HCT116 (cell line): ENCODE measurements around the gene GFPT1. TPM values are rescaled to one million over a fixed set of nuclear protein-coding genes. Genes with fewer than 3 reads are reported as not detected.

ENCODE experiments used
- ATAC-seq: fragments of 200-7000 bp; cut with Tn5 transposase; 2 replicates; pipeline ENCODE4 v1.9.1; 2020; ENCODE audit warnings: mild to moderate bottlenecking, moderate library complexity
- BruUV-seq: library from RNA; stranded (reverse); fragments of 400-500 nt; replicated peaks from 2 replicates; lab custom pipeline; 2021; lab: Mats Ljungman, UMichigan
- CTCF ChIA-PET: fragments of 300-600 bp; sonication (Branson Sonifier 250); formaldehyde crosslinking; loops from one replicate; lab custom pipeline; 2021; ENCODE audit warnings: antibody characterized with exemption; lab: Charles Lee
- POLR2A ChIA-PET: fragments of 300-600, 350-600 bp; sonication (Branson Sonifier 250); formaldehyde crosslinking; loops from one replicate; lab custom pipeline; 2021; ENCODE audit warnings: antibody characterized with exemption; lab: Charles Lee
- RAD21 ChIA-PET, 2 experiments: fragments of 300-600 bp; sonication (Branson Sonifier 250); formaldehyde crosslinking; loops; one replicate each; lab custom pipeline; 2023; ENCODE audit warnings: low total read pairs in 2 of 2; ENCODE audit not compliant: uncharacterized antibody in 2 of 2, unreplicated experiment in 2 of 2, low non-redundant PET in 1 of 2; lab: Charles Lee
- DNase-seq: peaks from one replicate; pipeline ENCODE4 v3.0.0-alpha.2; 2010; ENCODE audit warnings: low read depth, low spot score
- H2AFZ ChIP-seq: fragments of 200-600 bp; shearing (Covaris generic), sonication (generic); 2 replicates; pipeline ENCODE4 v1.6.1; 2017; ENCODE audit warnings: low read depth, mixed run types, mixed read lengths, antibody characterized with exemption, low read length; ENCODE audit not compliant: poor library complexity, severe bottlenecking
- H3K27ac ChIP-seq: 2 replicates; pipeline ENCODE4 v1.5.1; 2012; ENCODE audit warnings: low read depth, low read length
- H3K27me3 ChIP-seq: fragments of 200-600 bp; sonication (generic); 2 replicates; pipeline ENCODE4 v1.6.1; 2016; ENCODE audit warnings: mixed run types, low read length, mixed read lengths; ENCODE audit not compliant: insufficient read depth
- H3K36me3 ChIP-seq, 2 experiments: fragments of 200-500 bp in 1 of 2; fragments of 200-600 bp in 1 of 2; sonication (Bioruptor generic) in 1 of 2; sonication (generic) in 1 of 2; 2 replicates each; pipeline versions ENCODE4 v1.5.1 to v1.6.1; 2014 to 2016; ENCODE audit warnings: low read length in 2 of 2, inconsistent platforms in 1 of 2, mixed read lengths in 1 of 2, mixed run types in 1 of 2; ENCODE audit not compliant: insufficient read depth in 2 of 2, control insufficient read depth in 1 of 2
- H3K4me1 ChIP-seq, 2 experiments: fragments of 200-600 bp in 1 of 2; sonication (generic) in 1 of 2; 2 replicates each; pipeline versions ENCODE4 v1.5.1 to v1.6.1; 2012 to 2017; ENCODE audit warnings: low read length in 2 of 2, inconsistent platforms in 1 of 2, mild to moderate bottlenecking in 1 of 2, mixed read lengths in 1 of 2, mixed run types in 1 of 2, moderate library complexity in 1 of 2; ENCODE audit not compliant: insufficient read depth in 2 of 2, control insufficient read depth in 1 of 2
- H3K4me2 ChIP-seq: fragments of 200-600 bp; sonication (generic); 2 replicates; pipeline ENCODE4 v1.6.1; 2017; ENCODE audit warnings: mixed run types, low read length, mixed read lengths
- H3K4me3 ChIP-seq, 2 experiments: fragments of 200-600 bp in 1 of 2; sonication (generic) in 1 of 2; replicated peaks in 1 of 2; 2 replicates each; pipeline ENCODE4 v1.5.1; 2011 to 2016; ENCODE audit warnings: low read length in 2 of 2, control low read depth in 1 of 2, low read depth in 1 of 2, mild to moderate bottlenecking in 1 of 2, mixed read lengths in 1 of 2, mixed run types in 1 of 2
- H3K79me2 ChIP-seq: fragments of 200-600 bp; sonication (generic); 2 replicates; pipeline ENCODE4 v1.6.1; 2017; ENCODE audit warnings: mild to moderate bottlenecking, mixed run types, low read length, moderate library complexity, mixed read lengths; ENCODE audit not compliant: insufficient read depth
- H3K9ac ChIP-seq: fragments of 200-600 bp; sonication (generic); 2 replicates; pipeline ENCODE4 v1.6.1; 2016; ENCODE audit warnings: low read length, mixed read lengths
- H3K9me2 ChIP-seq: fragments of 200-600 bp; sonication (generic), shearing (Covaris generic); 2 replicates; pipeline ENCODE4 v1.6.1; 2017; ENCODE audit warnings: mixed run types, mild to moderate bottlenecking, moderate library complexity; ENCODE audit not compliant: insufficient read depth
- H3K9me3 ChIP-seq, 2 experiments: fragments of 200-500 bp in 1 of 2; fragments of 200-600 bp in 1 of 2; sonication (Bioruptor generic) in 1 of 2; sonication (generic) in 1 of 2; 2 replicates each; pipeline ENCODE4 v1.6.1; 2014 to 2017; ENCODE audit warnings: low read length in 2 of 2, mixed read lengths in 2 of 2, inconsistent platforms in 1 of 2, low read depth in 1 of 2, mild to moderate bottlenecking in 1 of 2, mixed run types in 1 of 2, moderate library complexity in 1 of 2; ENCODE audit not compliant: control insufficient read depth in 1 of 2, insufficient read depth in 1 of 2
- H4K20me1 ChIP-seq: fragments of 200-600 bp; sonication (generic), shearing (Covaris generic); 2 replicates; pipeline ENCODE4 v1.6.1; 2017; ENCODE audit warnings: mixed run types, mild to moderate bottlenecking, moderate library complexity; ENCODE audit not compliant: insufficient read depth
- ATF3 ChIP-seq: IDR thresholded peaks from 2 replicates; pipeline ENCODE4 v1.6.1; 2012
- CEBPB ChIP-seq: IDR thresholded peaks from 2 replicates; pipeline ENCODE4 v1.6.1; 2012; ENCODE audit warnings: low read depth
- CTCF ChIP-seq, 3 experiments: fragments of 200-600 bp in 1 of 3; sonication (generic) in 1 of 3; IDR thresholded peaks in 2 of 3; conservative IDR thresholded peaks in 1 of 3; 2 replicates each; pipeline ENCODE4 v1.5.1; 2012 to 2017; ENCODE audit warnings: low read depth in 2 of 3, low read length in 2 of 3, antibody characterized with exemption in 1 of 3, borderline replicate concordance in 1 of 3, control low read depth in 1 of 3, mild to moderate bottlenecking in 1 of 3, mixed read lengths in 1 of 3, mixed run types in 1 of 3, moderate library complexity in 1 of 3; ENCODE audit not compliant: insufficient read depth in 1 of 3
- EZH2 ChIP-seq: fragments of 200-600 bp; sonication (generic); IDR thresholded peaks from 2 replicates; pipeline ENCODE4 v1.6.1; 2017; ENCODE audit warnings: antibody characterized with exemption, mixed run types
- EZH2phosphoT487 ChIP-seq: fragments of 200-600 bp; IDR thresholded peaks from 2 replicates; pipeline ENCODE4 v1.6.1; 2018; ENCODE audit warnings: antibody characterized with exemption, borderline replicate concordance
- REST ChIP-seq: IDR thresholded peaks from 2 replicates; pipeline ENCODE4 v1.6.1; 2012; ENCODE audit warnings: low read depth
- ZFX ChIP-seq: fragments of 450-650 bp; IDR thresholded peaks from 2 replicates; pipeline ENCODE4 v1.6.1; 2017
- ZNF274 ChIP-seq: fragments of 200-500 bp; sonication (Bioruptor generic); IDR thresholded peaks from 2 replicates; pipeline ENCODE4 v1.6.1; 2014; ENCODE audit warnings: mild to moderate bottlenecking, low read depth, low read length, inconsistent platforms
- intact Hi-C: fragments of 100-400 bp; cut with micrococcal nuclease; formaldehyde crosslinking; loops from 2 replicates; pipeline ENCODE4 v1.10.0; 2022
- total RNA-seq: library from RNA; stranded (reverse); gene quantifications from one replicate; pipeline ENCODE4 v1.2.1, GENCODE V29; 2021; ENCODE audit not compliant: unreplicated experiment

The GFPT1 gene
- total RNA-seq, 1 experiment from 2014 or later = 62.4 TPM

- Histone ChIP-seq H3K4me1 (no peaks in the 10 kb centered on the region), H3K9me3 (no peaks in the 10 kb centered on the region), H3K27ac (no peak overlapping the region), H3K36me3 (peaks cover 16 to 28% of the 10 kb centered on the region in 2 experiments), H3K9me2 (no peaks in the 10 kb centered on the region), H4K20me1 (no peaks in the 10 kb centered on the region), H3K9ac (no peak overlapping the region), H3K79me2 (no peaks in the 10 kb centered on the region), H3K27me3 (no peaks in the 10 kb centered on the region), H3K4me3 (no peak overlapping the region), H3K4me2 (no peak overlapping the region), H2AFZ (no peak overlapping the region)
- CTCF ChIA-PET = interaction anchor here (0.7 kb wide), 1 partner anchor 340 kb away, joined by 5 read pairs; no protein-coding TSS in a partner anchor
- RAD21 ChIA-PET = no interaction called here
- TF ChIP-seq EZH2phosphoT487 (no peak), ATF3 (no peak), ZFX (no peak), ZNF274 (no peak), EZH2 (no peak), CTCF (IDR thresholded peaks at IDR 0.05 in 2 of 3, conservative IDR thresholded peaks at IDR 0.05 in 1 of 3; ENCODE audit: borderline replicate concordance in 1 of 3, insufficient read depth in 1 of 3, low read depth in 2 of 3, low read length in 2 of 3) (no peak), REST (no peak), CEBPB (no peak)
- POLR2A ChIA-PET = no interaction called here
- no TSS peak for BruUV-seq
- no peak for ATAC-seq
- intact Hi-C loops = no loop called here
- DNase-seq = no peak
Observed at GRCh38 chr2:69359371-69359770, 27.7 kb downstream of the GFPT1 start.
